ENCODE measurements around the gene SLC38A6. TPM values are rescaled to one million over a fixed set of nuclear protein-coding genes. Genes with fewer than 3 reads are reported as not detected.

SLC38A6 gene
- total and polyA plus RNA-seq, 2 of the 8 experiments (the other 6 are each of a cell fraction or from before 2014, with no cell fraction given) = 8.1 to 9.8 TPM

DNA sequence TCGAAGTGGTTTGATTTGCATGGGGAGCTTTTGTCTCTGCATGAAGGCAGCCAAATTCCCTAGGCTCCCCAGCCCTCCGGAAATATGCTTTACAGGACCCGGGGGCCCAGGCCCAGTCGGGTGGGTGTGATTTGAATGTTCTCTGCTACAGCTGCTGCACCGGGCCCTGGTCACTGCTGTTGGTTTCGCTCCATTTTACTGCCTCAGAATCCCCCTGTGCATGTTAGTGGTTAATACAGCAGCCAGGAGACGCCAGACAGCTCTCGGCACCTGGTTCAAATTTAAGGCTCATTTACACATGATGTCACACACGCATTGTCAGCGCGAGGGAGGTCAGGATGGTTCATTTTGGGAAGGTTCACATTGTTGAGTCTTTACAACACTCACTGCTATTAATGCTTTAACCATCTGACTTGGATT is 99.6 kb downstream of the SLC38A6 start:
- Histone ChIP-seq H3K4ac (replicated peaks; ENCODE audit: insufficient read length, low read depth, low read length) (no peak overlapping the region), H3K4me3 (ENCODE audit: extremely low read depth in 1 of 4, insufficient read depth in 2 of 4, low read depth in 3 of 4, low read length in 4 of 4) (no peak overlapping the region), H3K27me3 (replicated peaks in 1 of 4; ENCODE audit: control insufficient read depth in 3 of 4, extremely low read depth in 1 of 4, insufficient read depth in 3 of 4, low read length in 3 of 4) (no peaks in the 10 kb centered on the region), H2AK5ac (ENCODE audit: low read depth, low read length) (no peak overlapping the region), H3K79me2 (ENCODE audit: control insufficient read depth in 1 of 2, insufficient read depth in 2 of 2, low read length in 2 of 2) (no peaks in the 10 kb centered on the region), H3K23ac (ENCODE audit: insufficient read length) (no peak overlapping the region), H2BK5ac (ENCODE audit: low read depth, low read length) (no peak overlapping the region), H2BK20ac (ENCODE audit: low read length) (no peak overlapping the region), H2BK120ac (replicated peaks; ENCODE audit: low read depth, low read length) (no peak overlapping the region), H4K91ac (replicated peaks; ENCODE audit: insufficient read length, low read length) (no peak overlapping the region), H2BK12ac (ENCODE audit: low read depth, low read length) (no peak overlapping the region), H3K18ac (ENCODE audit: extremely low read depth, low read length) (no peak overlapping the region), H4K5ac (ENCODE audit: insufficient read length, low read depth, low read length) (no peak overlapping the region), H3K56ac (replicated peaks; ENCODE audit: insufficient read length, low read depth, low read length) (no peak overlapping the region), H3K27ac (ENCODE audit: low read depth, low read length) (no peak overlapping the region), H3K9me3 (ENCODE audit: insufficient read depth in 2 of 2, low read depth in 1 of 2, low read length in 1 of 2) (no peaks in the 10 kb centered on the region), H3K36me3 (ENCODE audit: control insufficient read depth in 2 of 4, insufficient read depth in 4 of 4, low read length in 3 of 4) (no peaks in the 10 kb centered on the region), H3K14ac (ENCODE audit: insufficient read length) (no peak overlapping the region), H4K8ac (ENCODE audit: extremely low read depth, insufficient read depth, low read length) (no peak overlapping the region; the same call in 1 of the 2 replicates), H2AFZ (ENCODE audit: low read length) (no peak overlapping the region), H3K9ac (replicated peaks in 1 of 4; ENCODE audit: extremely low read depth in 1 of 4, low read depth in 3 of 4, low read length in 3 of 4) (no peak overlapping the region), H4K20me1 (replicated peaks in 1 of 2; ENCODE audit: control insufficient read depth in 1 of 2, insufficient read depth in 2 of 2, low read length in 2 of 2) (no peaks in the 10 kb centered on the region), H3K23me2 (ENCODE audit: low read depth, low read length) (no peaks in the 10 kb centered on the region; the same call in 1 of the 2 replicates), H3K4me2 (ENCODE audit: insufficient read depth in 1 of 2, low read depth in 2 of 2, low read length in 2 of 2) (no peak overlapping the region), H2BK15ac (ENCODE audit: low read length) (no peak overlapping the region), H3K4me1 (replicated peaks in 1 of 4; ENCODE audit: control insufficient read depth in 3 of 4, insufficient read depth in 4 of 4, low read length in 3 of 4) (peaks cover 4 to 8% (median 7%) of the 10 kb centered on the region in 4 experiments), H3K79me1 (ENCODE audit: low read depth, low read length) (no peaks in the 10 kb centered on the region)
- CTCF ChIA-PET (ENCODE audit: partially characterized antibody) = interaction anchor here (1.2 kb wide), 1 partner anchor 17 kb away, joined by 5 read pairs; no protein-coding TSS in a partner anchor
- POLR2A ChIA-PET (ENCODE audit: partially characterized antibody) = interaction anchor here (1.2 kb wide), 1 partner anchor 10 kb away, joined by 3 read pairs; no protein-coding TSS in a partner anchor
- DNase-seq (ENCODE audit: low read depth in 1 of 2, low spot score in 2 of 2) = no peak
- WGBS, 2 experiments (ENCODE audit: extremely low coverage in 1 of 2, insufficient coverage in 1 of 2, insufficient read length in 1 of 2, insufficient replicate concordance in 2 of 2, low coverage in 1 of 2, low lambda C conversion rate in 2 of 2, missing lambda C conversion rate in 1 of 2) = 74% methylated on average over 11 of the region's 11 CpGs; no CpG with 5 or more reads in 1 of the 2 experiments
- FAIRE-seq = no peak
- TF ChIP-seq TAF7 (optimal IDR thresholded peaks at IDR 0.05; ENCODE audit: borderline replicate concordance, low read depth, low read length) (no peak), CREB1 (IDR thresholded peaks at IDR 0.05) (no peak), TBP (IDR thresholded peaks at IDR 0.05; ENCODE audit: low read depth, low read length) (no peak), BACH1 (IDR thresholded peaks at IDR 0.05; ENCODE audit: low read length) (no peak), CHD1 (IDR thresholded peaks at IDR 0.05; ENCODE audit: low read depth, low read length) (no peak), POU5F1 (IDR thresholded peaks at IDR 0.05; ENCODE audit: low read depth, low read length) (no peak), CEBPB (IDR thresholded peaks at IDR 0.05; ENCODE audit: low read depth, low read length) (no peak), GTF2F1 (IDR thresholded peaks at IDR 0.05; ENCODE audit: borderline replicate concordance, low read depth, low read length) (no peak), RXRA (IDR thresholded peaks at IDR 0.05; ENCODE audit: insufficient read depth, low read depth, low read length) (no peak), NRF1 (IDR thresholded peaks at IDR 0.05; ENCODE audit: low read depth, low read length) (no peak)
- TF ChIP-seq, protein P1, sequence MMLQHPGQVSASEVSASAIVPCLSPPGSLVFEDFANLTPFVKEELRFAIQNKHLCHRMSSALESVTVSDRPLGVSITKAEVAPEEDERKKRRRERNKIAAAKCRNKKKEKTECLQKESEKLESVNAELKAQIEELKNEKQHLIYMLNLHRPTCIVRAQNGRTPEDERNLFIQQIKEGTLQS (IDR thresholded peaks at IDR 0.05; ENCODE audit: insufficient read depth, low read depth, low read length) = no peak
- TF ChIP-seq, protein P2, sequence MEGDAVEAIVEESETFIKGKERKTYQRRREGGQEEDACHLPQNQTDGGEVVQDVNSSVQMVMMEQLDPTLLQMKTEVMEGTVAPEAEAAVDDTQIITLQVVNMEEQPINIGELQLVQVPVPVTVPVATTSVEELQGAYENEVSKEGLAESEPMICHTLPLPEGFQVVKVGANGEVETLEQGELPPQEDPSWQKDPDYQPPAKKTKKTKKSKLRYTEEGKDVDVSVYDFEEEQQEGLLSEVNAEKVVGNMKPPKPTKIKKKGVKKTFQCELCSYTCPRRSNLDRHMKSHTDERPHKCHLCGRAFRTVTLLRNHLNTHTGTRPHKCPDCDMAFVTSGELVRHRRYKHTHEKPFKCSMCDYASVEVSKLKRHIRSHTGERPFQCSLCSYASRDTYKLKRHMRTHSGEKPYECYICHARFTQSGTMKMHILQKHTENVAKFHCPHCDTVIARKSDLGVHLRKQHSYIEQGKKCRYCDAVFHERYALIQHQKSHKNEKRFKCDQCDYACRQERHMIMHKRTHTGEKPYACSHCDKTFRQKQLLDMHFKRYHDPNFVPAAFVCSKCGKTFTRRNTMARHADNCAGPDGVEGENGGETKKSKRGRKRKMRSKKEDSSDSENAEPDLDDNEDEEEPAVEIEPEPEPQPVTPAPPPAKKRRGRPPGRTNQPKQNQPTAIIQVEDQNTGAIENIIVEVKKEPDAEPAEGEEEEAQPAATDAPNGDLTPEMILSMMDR (IDR thresholded peaks at IDR 0.05; ENCODE audit: control extremely low read depth in 1 of 3, insufficient read depth in 1 of 3, low read depth in 1 of 3, low read length in 3 of 3) = no peak
